Measurements from ENCODE around the gene PLAGL2. TPM values are rescaled to one million over a fixed set of nuclear protein-coding genes. Genes with fewer than 3 reads are reported as not detected.
"Not testable (repeated sequence)": the region's sequence is repeated elsewhere in the genome, so short reads cannot be mapped to it uniquely, and the experiment has no call there.

The PLAGL2 gene
- total RNA-seq, 1 donor from 2014 or later, result 70.4 TPM

DNA sequence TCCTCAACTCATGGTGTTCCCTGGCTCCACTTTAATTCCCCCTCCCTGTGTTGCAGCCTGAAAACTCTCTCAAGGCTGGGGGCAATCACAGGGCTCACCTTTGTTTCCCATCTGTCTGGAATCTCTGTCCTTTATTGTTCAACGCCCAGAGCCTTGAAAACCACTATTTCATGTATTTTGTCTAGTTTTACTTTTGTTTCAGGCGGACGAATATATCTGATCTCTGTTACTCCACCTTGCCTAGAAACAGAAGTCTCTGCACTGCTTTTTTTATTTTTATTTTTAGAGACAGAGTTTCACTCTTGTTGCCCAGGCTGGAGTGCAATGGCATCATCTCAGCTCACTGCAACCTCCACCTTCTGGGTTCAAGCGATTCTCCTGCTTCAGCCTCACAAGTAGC lies 27.6 kb downstream of the PLAGL2 start:
- TF ChIP-seq, protein P1, sequence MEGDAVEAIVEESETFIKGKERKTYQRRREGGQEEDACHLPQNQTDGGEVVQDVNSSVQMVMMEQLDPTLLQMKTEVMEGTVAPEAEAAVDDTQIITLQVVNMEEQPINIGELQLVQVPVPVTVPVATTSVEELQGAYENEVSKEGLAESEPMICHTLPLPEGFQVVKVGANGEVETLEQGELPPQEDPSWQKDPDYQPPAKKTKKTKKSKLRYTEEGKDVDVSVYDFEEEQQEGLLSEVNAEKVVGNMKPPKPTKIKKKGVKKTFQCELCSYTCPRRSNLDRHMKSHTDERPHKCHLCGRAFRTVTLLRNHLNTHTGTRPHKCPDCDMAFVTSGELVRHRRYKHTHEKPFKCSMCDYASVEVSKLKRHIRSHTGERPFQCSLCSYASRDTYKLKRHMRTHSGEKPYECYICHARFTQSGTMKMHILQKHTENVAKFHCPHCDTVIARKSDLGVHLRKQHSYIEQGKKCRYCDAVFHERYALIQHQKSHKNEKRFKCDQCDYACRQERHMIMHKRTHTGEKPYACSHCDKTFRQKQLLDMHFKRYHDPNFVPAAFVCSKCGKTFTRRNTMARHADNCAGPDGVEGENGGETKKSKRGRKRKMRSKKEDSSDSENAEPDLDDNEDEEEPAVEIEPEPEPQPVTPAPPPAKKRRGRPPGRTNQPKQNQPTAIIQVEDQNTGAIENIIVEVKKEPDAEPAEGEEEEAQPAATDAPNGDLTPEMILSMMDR (conservative IDR thresholded peaks at IDR 0.05), result no peak
- no peak for DNase-seq (ENCODE audit: low read depth, low spot score)
- Mint-ChIP-seq H3K27ac (ENCODE audit: unreplicated experiment) (peak overlapping the region; percentile 28), H3K36me3 (ENCODE audit: low read depth) (peaks cover 11% of the 10 kb centered on the region), H3K4me1 (no peaks in the 10 kb centered on the region), H3K27me3 (ENCODE audit: low read depth) (no peaks in the 10 kb centered on the region), H3K9me3 (peaks cover 5% of the 10 kb centered on the region), H3K4me3 (no peak overlapping the region)

DNA sequence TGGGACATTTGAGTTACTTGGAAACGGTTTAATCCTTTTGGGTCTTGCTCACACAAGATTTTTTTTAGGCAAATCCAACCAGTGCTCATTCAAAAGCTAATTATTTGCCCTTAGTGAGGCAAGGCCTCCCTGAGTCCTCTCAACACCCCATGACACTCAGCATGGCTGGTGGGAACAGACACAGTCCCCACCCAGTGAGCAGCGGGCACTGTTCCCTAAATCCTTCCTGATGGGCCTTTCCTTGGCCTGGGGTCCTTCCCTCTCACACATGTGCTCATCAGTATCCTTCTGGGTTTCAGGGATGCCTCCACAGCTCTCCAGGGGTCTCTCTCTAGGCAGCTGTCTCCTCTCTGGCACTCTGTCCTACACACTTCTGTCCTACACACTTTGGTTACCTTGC lies 28.0 kb downstream of the PLAGL2 start:
- peaks cover 5% of the 10 kb centered on the region for H3K9me3 Mint-ChIP-seq
- TF ChIP-seq, protein P1 (conservative IDR thresholded peaks at IDR 0.05), result no peak
- H3K36me3 Mint-ChIP-seq (ENCODE audit: low read depth), result peaks cover 11% of the 10 kb centered on the region

DNA sequence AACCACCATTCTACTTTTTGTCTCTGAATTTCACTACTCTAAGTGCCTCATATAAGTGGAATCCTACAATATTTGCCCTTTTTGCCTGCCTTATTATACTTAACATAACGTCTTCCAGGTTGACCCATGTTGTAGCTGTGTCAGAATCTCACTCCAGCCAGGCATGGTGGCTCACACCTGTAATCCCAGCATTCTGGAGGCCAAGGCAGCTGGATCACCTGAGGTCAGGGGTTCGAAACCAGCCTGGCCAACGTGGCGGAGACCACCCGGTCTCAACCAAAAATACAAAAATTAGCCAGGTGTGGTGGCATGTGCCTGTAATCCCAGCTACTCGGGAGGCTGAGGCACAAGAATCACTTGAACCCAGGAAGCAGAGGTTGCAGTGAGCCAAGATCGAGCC lies 29.8 kb downstream of the PLAGL2 start:
- not testable (repeated sequence) for H3K27ac Mint-ChIP-seq (ENCODE audit: unreplicated experiment); H3K4me3 Mint-ChIP-seq; DNase-seq (ENCODE audit: low read depth, low spot score); H3K27me3 Mint-ChIP-seq (ENCODE audit: low read depth); H3K4me1 Mint-ChIP-seq; H3K9me3 Mint-ChIP-seq
- peaks cover 11% of the 10 kb centered on the region for H3K36me3 Mint-ChIP-seq (ENCODE audit: low read depth)

More for the DNA sequence above, 28.0 kb downstream of the PLAGL2 start:
- Mint-ChIP-seq H3K4me3 (no peak overlapping the region), H3K27ac (ENCODE audit: unreplicated experiment) (no peak overlapping the region), H3K27me3 (ENCODE audit: low read depth) (no peaks in the 10 kb centered on the region), H3K4me1 (no peaks in the 10 kb centered on the region)
- no peak for DNase-seq (ENCODE audit: low read depth, low spot score)

DNA sequence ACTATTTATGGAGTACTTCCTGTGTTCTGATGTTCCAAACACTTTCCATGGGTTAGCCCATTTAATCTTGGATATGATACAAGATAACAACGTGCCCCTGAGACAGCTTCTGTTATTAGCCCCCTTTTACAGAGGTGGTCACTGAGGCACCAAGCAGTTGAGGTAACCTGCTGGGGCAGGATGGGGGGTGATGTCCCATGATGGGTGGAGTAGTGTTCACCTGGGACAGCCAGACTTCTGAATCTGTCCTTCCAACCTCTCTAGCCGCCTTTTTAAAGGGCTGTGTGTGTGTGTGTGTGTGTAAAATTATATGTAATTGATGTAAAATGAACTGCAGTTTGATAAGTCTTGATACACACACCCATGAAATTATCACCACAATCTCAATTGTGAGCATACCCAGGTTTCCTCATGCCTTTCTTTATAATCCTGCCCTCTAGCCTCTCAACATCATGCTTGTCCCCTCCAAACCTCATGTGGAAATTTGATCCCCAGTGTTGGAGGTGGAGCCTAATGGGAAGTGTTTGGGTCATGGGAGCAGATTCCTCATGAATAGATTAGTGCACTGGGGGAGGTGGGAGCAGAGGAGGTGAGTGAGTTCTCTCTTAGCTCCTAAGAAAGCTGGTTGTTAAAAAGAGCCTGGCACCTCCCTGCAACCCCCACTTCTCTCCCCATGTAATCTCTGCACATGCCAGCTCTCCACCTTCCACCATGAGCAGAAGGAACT lies 39.2 kb downstream of the PLAGL2 start:
- Mint-ChIP-seq H3K27ac (ENCODE audit: unreplicated experiment) (no peak overlapping the region), H3K4me3 (no peak overlapping the region), H3K4me1 (peaks cover 13% of the 10 kb centered on the region), H3K27me3 (ENCODE audit: low read depth) (no peaks in the 10 kb centered on the region), H3K9me3 (no peaks in the 10 kb centered on the region), H3K36me3 (ENCODE audit: low read depth) (peaks cover 12% of the 10 kb centered on the region)
- TF ChIP-seq, protein P1 (conservative IDR thresholded peaks at IDR 0.05), result no peak
- no peak for DNase-seq (ENCODE audit: low read depth, low spot score)

DNA sequence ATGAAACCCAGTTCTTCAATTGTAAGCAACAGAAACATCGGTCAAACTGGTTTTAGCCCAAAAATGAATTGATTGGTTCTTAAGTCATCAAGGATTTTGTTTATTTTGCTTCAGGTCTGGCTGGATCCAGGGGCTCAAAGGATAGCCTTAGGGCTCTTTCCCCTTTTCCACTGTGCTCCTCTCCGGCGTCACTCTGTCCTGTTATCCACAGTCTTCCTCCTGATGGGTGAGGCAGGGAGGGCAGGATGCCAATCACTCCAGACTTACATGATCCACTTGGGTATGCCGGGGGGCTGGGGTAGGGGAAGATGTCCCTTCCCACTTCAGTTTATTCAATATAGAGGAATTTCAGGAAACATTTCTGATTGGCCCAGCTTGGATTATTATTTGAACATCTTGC lies 40.0 kb downstream of the PLAGL2 start:
- Mint-ChIP-seq H3K27ac (ENCODE audit: unreplicated experiment) (no peak overlapping the region), H3K4me1 (peaks cover 13% of the 10 kb centered on the region), H3K4me3 (no peak overlapping the region), H3K9me3 (no peaks in the 10 kb centered on the region), H3K36me3 (ENCODE audit: low read depth) (peaks cover 14% of the 10 kb centered on the region), H3K27me3 (ENCODE audit: low read depth) (no peaks in the 10 kb centered on the region)
- no peak for DNase-seq (ENCODE audit: low read depth, low spot score)
- TF ChIP-seq, protein P1 (conservative IDR thresholded peaks at IDR 0.05), result no peak

DNA sequence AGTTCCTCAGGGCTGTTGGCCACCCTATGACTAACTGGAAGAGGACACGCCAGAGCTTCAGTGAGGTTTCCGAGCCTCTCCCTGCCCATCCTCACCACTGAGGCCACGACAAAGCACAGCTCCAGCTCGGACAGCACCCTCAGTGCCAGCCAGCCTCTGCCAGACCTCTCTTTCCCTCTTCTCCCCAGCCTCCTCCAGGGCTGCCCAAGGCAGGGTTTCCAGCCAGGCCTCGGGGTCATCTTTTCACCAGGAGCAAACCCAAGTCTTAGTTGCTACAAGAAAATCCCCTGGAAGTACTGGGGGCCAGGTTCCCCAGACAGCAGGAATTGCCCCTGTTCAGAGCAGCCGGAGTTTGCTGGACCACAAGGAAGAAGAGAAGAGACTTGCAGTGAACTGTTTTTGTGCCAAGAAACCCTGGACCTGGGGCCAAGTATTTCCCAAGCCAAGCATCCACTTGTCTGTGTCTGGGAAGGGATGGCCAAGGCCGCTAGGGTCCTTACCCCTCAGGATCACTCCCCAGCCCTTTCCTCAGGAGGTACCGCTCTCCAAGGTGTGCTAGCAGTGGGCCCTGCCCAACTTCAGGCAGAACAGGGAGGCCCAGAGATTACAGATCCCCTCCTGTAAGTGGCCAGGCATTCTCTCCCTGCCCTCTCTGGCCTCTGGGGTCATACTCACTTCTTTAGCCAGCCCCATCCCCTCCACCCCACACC lies 41.6 kb downstream of the PLAGL2 start:
- no peaks in the 10 kb centered on the region for H3K27me3 Mint-ChIP-seq (ENCODE audit: low read depth)
- no peaks in the 10 kb centered on the region for H3K9me3 Mint-ChIP-seq
- peaks cover 21% of the 10 kb centered on the region for H3K36me3 Mint-ChIP-seq (ENCODE audit: low read depth)
- TF ChIP-seq, protein P1 (conservative IDR thresholded peaks at IDR 0.05), result no peak
- no peak overlapping the region for H3K27ac Mint-ChIP-seq (ENCODE audit: unreplicated experiment)
- peaks cover 13% of the 10 kb centered on the region for H3K4me1 Mint-ChIP-seq
- no peak overlapping the region for H3K4me3 Mint-ChIP-seq
- DNase-seq (ENCODE audit: low read depth, low spot score), result no peak
